Hindlimb muscle (tissue), 1 donor: ENCODE results near the gene TBC1D4. TPM values are rescaled to one million over a fixed set of nuclear protein-coding genes. Genes with fewer than 3 reads are reported as not detected.
A peak's percentile ranks its signal among the peaks of the same experiment; 100 is the strongest.

ENCODE experiments used
- DNase-seq: peaks from one replicate; pipeline ENCODE4 v3.0.0-alpha.2; 2013
- polyA plus RNA-seq: library from polyadenylated mRNA; unstranded; fragments of 120-200 nt; gene quantifications from one replicate; pipeline ENCODE4 v1.2.1, GENCODE V29; 2013; ENCODE audit not compliant: insufficient read length

The TBC1D4 gene, protein sequence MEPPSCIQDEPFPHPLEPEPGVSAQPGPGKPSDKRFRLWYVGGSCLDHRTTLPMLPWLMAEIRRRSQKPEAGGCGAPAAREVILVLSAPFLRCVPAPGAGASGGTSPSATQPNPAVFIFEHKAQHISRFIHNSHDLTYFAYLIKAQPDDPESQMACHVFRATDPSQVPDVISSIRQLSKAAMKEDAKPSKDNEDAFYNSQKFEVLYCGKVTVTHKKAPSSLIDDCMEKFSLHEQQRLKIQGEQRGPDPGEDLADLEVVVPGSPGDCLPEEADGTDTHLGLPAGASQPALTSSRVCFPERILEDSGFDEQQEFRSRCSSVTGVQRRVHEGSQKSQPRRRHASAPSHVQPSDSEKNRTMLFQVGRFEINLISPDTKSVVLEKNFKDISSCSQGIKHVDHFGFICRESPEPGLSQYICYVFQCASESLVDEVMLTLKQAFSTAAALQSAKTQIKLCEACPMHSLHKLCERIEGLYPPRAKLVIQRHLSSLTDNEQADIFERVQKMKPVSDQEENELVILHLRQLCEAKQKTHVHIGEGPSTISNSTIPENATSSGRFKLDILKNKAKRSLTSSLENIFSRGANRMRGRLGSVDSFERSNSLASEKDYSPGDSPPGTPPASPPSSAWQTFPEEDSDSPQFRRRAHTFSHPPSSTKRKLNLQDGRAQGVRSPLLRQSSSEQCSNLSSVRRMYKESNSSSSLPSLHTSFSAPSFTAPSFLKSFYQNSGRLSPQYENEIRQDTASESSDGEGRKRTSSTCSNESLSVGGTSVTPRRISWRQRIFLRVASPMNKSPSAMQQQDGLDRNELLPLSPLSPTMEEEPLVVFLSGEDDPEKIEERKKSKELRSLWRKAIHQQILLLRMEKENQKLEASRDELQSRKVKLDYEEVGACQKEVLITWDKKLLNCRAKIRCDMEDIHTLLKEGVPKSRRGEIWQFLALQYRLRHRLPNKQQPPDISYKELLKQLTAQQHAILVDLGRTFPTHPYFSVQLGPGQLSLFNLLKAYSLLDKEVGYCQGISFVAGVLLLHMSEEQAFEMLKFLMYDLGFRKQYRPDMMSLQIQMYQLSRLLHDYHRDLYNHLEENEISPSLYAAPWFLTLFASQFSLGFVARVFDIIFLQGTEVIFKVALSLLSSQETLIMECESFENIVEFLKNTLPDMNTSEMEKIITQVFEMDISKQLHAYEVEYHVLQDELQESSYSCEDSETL (N-terminal part only)
- 39.8 TPM for polyA plus RNA-seq

DNA sequence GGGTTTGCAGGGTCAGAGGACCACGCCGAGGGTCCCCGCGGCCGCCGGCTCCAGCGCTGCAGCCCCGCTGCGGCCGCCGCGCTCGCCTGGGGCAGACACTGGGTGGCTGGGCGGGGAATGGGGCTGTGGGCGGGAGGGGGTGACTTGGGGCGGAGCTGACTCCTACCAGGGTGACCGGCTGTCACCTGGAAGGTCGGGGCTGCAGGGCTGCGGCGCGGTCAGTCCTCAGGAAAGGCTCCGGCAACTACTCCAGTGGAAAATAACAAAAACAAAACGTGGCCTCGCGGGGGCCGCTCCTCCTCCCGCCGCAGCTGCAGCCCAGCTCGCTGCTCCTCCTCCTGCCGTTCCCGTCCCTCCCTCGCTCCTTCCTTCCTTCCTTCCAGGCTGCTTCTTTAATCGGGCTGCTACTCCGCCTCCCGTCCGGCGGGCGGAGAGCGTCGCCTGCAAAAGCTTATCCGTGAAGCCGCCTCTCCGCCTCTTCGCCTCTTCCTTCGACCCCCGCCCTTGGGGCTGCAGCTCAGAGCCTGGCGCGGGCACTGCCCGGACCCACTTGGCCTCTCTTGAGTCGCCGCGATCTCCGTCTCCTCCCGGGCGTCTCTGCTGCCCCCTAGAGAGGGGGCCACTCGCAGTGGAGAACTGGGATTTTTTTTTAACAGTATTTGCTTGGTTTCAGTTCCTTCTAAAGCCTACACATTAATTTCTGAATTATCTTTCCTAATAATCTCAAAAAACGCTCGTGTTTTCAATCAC, at the start of gene TBC1D4:
TSS of gene TBC1D4 (minus strand) at position 100 of the 750 bp plus-strand sequence. CDS start 402 bp downstream, outside the sequence.
- peak; percentile 91 for DNase-seq

- DNase-seq, result no peak
These were observed 48.6 kb upstream of the TBC1D4 start for GRCh38 chr13:75530549-75530961.

- DNase-seq, result no peak
These were observed 40.0 kb upstream of the TBC1D4 start for GRCh38 chr13:75521956-75522355.

DNA sequence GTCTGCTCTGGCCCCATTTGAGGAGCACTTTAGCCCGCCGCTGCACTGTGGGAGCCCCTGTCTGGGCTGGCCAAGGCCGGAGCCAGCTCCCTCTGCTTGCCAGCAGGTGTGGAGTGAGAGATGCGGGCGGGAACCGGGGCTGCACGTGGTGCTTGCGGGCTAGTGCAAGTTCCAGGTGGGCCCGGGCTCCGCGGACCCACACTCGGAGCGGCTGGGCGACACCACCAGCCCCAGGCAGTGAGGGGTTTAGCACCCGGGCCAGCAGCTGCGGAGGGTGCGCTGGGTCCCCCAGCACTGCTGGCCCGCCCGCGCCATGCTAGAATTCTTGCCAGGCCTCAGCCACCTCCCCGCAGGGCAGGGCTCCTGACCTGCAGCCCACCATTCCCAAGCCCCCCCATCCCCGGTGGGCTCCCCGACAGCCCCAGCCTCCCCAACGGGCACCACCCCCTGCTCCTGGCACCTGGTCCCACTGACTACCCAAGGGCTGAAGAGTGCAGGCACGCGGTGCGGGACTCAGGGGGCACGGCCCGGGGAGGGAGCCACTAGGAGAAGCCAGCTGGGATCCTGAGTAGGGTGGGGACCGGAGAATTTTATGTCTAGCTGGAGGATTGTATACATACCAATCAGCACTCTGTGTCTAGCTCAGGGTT, 36.6 kb upstream of the TBC1D4 start:
- DNase-seq, result no peak

GRCh38 chr13:75514080-75514995, 32.4 kb upstream of the TBC1D4 start:
- DNase-seq, result no peak

GRCh38 chr13:75513271-75513670, 31.3 kb upstream of the TBC1D4 start:
- no peak for DNase-seq

- DNase-seq, result peak; percentile 33
These were observed 30.3 kb upstream of the TBC1D4 start for GRCh38 chr13:75512253-75512652.

- no peak for DNase-seq
These were observed 29.2 kb upstream of the TBC1D4 start for GRCh38 chr13:75511051-75511625.

DNA sequence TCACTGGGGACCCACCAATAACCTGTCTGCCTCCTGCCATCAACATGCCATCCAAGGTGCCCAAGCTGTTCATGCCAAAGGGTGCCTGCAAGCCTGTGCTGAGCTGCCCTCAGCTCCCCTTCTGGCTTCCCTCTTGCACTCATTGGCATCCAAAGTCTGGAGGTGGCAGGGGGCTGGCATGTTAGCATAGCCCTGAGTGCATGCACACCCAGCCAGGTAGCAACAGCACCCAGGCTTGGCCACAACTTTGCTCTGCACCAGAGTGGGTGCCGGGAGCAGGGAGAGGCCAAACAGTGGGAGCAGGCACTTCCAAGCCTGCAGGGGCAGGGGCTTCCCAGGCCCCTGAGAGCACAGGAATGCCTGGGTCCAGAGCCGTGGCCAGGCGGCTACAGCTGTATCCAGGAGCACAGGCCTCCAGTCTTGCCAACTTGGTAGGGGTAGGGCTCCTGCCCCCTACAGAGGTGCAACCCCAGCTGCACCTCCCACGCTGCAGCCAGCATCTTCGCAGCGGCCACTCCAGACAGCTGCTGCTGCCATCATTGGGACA, 26.1 kb upstream of the TBC1D4 start:
- DNase-seq, result no peak

DNA sequence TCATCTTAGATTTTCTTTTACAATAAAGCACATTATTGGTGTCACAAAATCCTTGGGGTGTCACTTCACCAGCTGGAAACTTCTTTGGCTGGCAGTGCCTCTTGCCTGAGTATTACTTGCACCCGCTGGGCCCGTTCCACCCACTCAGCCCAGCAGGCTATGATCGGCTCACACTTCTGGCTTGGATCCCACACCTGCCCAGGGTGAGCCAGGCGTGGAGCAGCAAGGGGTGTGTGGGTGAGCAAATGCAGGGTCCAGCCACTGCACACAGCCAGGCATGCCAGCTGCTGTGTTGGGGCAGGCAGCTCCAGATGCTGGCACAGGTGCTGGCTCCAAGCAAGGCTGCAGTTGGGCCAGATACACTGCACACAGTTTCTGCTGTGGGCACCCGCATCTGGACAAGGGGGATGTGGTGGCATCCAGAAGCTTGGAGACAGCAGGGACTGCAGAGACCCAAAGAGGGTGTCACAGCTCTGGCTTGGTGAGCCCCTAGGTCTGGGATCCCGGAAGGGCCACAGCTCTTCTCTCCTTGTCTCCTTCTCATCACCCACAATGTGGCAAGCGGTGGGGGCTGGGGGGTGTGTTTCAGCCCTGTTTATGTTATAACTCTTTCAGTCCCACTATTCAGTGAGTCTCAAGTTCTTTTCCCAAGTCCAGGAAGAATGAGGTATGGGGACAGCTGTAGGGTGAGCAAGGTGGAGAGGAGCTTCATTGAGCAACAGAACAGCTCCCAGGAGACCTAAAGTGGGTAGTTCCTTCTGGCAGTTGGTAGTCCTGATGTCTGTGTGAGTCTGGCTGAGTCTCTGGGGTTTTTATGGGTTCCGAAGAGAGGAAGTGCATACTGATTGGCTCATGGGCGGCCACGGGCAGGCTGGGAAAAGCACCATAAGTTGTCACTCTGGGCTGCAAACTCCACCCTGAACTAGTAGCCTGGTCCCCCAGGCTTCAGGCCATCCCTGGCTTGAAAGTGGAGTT, 25.3 kb upstream of the TBC1D4 start:
- no peak for DNase-seq

GRCh38 chr13:75506018-75506417, 24.0 kb upstream of the TBC1D4 start:
- DNase-seq, result no peak

- no peak for DNase-seq
These were observed 23.4 kb upstream of the TBC1D4 start for GRCh38 chr13:75505327-75505726.

DNA sequence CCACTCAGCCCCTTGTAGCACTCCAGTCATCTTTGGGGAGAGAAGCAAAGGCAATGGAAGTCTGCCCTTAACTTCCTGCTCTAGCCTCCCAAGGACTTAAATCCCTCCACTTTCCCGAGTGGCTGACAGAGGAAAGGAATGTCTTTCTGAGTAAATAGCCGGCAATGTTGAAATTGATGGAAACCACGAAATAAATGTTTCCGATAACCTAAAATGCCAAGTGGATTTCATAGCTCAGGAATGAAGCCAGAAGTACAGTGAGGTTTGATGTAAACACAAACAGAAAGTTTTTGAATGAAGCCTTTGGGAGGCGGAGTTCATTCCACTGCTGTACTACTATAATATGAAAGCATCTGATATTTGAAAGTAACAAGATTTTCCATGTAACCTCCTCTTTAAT, 14.0 kb upstream of the TBC1D4 start:
- no peak for DNase-seq

GRCh38 chr13:75494491-75494890, 12.5 kb upstream of the TBC1D4 start:
- DNase-seq, result no peak

DNA sequence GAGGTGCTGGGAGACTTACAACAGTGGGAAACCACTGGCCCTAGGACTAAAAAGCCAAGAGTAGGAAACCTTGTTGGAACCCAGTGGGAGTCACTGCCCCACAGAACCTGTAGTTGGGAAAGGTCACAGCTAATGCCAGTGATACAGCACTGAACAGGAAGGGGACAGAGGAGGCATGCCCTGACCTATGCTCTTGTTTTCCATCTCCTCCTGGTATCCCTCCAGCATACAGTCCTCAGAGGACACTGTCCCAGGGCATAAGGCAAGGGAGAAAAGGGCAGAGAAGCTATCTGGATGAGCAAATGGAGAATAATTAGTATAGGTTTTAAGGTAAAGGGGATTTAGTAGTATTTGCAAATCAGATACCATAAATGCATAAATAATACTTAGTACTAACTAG, 11.2 kb upstream of the TBC1D4 start:
- no peak for DNase-seq

DNA sequence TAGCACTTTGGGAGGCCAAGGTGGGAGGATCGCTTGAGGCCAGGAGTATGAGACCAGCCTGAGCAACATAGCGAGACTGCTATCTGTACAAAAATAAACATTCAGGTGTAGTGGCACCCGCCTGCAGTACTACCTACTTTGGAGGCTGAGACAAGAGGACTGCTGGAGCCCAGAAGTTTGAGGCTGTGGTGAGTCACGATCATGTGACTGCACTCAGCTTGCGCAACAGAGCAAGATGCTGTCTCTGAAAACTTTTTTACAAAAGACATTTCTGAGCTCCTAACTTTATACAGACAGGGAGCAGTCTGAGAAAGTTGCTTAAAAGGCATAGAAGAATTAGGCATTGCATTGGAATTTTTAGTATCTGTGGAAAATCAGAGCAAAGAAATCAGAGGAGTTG, 10.4 kb upstream of the TBC1D4 start:
- no peak for DNase-seq

DNA sequence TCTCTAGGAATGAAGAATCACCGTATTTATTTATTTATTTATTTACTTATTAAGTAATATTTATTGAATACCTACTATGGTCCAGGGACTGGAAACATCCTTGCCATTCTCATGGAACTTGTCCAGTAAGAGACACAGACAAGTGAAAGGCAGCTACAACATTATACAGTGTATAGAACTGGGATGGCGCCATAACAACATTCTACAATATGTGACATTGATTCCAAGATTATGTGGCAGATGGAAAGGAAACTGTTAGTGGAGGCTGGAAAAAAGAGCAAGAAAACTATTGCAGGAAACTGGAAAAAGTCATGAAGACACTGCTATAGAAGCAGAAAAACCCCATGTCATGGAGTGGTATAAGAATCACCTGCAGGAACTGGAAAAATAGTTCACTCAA, 9.4 kb upstream of the TBC1D4 start:
- DNase-seq, result no peak

DNA sequence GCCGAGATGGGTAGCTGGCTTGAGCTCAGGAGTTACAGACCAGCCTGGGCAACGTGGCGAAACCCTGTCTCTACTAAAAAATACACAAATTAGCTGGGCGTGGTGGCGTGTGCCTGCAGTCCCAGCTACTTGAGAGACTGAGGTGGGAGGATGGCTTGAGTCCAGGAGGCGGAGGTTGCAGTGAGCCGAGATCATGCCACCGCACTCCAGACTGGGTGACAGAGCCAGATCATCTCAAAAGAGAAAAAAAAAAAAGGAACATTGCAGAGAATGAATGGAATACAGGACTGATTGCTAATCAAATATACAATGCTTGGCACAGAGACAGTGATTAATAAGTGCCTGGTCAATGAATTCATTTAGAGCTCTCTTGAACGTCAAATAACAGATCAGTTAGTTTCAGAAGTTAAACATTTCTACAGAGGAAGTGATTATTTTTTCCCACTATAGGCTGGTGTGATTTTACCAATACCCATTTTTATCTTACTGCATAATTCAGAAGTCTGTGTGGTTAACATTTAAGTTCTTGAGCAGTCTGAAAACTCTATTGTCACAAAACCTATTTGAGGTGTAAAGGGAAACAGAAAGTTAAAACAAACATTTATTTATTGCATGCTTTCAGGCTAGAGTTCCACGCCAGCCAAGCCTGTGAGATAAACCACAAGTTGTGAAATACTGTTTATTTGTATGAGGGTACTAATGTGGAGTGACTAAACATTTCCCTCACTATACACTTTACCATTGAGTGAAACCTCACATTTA, 7.7 kb upstream of the TBC1D4 start:
- no peak for DNase-seq
